GM10266 (cell line): ENCODE results near the gene NTRK3.

ENCODE experiments used
- DNase-seq: peaks from one replicate; pipeline ENCODE4 v3.0.0; 2012; ENCODE audit errors: extremely low spot score
- CTCF ChIP-seq: IDR thresholded peaks from 2 replicates; pipeline ENCODE4 v1.5.1; 2012; ENCODE audit warnings: mild to moderate bottlenecking, low read depth; ENCODE audit not compliant: control insufficient read depth, insufficient read depth; ENCODE audit errors: missing control alignments

Gene NTRK3

GRCh38 chr15:88257311-88258092, 963 bp upstream of the NTRK3 start:
- no peak for DNase-seq
- no peak for TF ChIP-seq CTCF

GRCh38 chr15:88255484-88256278, 858 bp downstream of the NTRK3 start:
- no peak for DNase-seq
- TF ChIP-seq CTCF: no peak

- TF ChIP-seq CTCF: no peak
- DNase-seq: no peak
Measured at GRCh38 chr15:88255087-88255483, 1.5 kb downstream of the NTRK3 start.

- no peak for TF ChIP-seq CTCF
- DNase-seq: no peak
Measured at GRCh38 chr15:88252441-88252840, 4.1 kb downstream of the NTRK3 start.

GRCh38 chr15:88250826-88251225, 5.7 kb downstream of the NTRK3 start:
- TF ChIP-seq CTCF: no peak
- DNase-seq: no peak

- no peak for TF ChIP-seq CTCF
- DNase-seq: no peak
Measured at GRCh38 chr15:88249220-88249619, 7.3 kb downstream of the NTRK3 start.

- no peak for TF ChIP-seq CTCF
Measured at GRCh38 chr15:88247914-88248313, 8.6 kb downstream of the NTRK3 start.

More at GRCh38 chr15:88247914-88248313, 8.6 kb downstream of the NTRK3 start:
- no peak for DNase-seq
